Measurements from ENCODE around the gene C22orf39.

Gene C22orf39

DNA sequence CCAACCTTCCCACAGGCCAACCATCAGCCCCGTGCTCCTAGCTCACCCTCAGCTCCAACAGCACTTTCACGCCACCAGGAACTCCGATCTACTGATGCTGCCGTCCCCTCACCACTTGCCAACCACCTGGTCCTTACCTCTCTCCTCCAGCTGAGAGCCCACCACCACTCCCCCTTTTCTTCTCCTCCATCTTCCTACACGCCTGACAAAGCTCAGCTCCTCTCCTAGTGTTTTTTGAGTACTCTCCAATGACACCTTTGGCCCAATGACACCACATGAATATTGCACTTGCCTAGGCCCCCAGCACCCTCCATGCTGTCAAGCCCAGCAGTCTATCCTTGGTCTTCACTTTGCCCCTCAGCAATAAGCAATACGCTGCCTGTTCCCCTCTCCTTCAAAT, 46.6 kb downstream of the C22orf39 start:
- DNase-seq (ENCODE audit: low spot score) = no peak

DNA sequence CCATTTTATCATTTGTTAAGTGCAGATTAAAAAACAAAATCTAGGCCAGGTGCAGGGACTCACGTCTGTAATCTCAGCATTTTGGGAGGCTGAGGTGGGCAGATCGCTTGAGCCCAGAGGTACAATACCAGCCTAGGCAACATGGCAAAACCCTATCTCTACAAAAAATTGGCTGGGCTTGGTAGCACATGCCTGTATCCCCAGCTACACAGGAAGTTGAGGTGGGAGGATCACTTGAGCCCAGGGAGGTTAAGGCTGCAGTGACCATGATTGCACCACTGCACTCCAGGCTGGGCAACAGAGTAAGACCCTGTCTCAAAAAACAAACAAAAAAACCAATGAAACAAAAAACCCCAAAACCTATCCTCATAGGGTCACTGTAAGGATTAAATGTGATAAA, 48.9 kb downstream of the C22orf39 start:
- no peak for DNase-seq (ENCODE audit: low spot score)

DNA sequence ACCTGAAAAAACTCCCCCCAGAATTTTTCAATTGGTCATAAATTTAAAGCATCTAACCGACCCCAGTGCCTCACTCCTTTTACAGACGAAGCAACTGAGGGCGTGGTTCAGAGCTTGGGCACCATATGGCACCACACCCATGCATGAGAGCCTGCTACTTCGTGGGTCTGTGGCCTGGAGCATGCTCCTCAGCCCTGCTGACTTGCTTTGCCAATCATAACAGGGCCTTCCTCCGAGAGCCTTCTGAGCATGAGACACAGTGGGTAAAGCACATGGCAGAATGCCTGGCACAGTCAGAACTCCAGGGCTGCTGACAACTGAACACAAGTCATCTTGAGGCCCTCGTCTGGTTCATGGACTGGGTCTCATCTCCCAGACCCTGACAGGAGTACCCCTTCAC, 49.3 kb downstream of the C22orf39 start:
- no peak for DNase-seq (ENCODE audit: low spot score)

DNA sequence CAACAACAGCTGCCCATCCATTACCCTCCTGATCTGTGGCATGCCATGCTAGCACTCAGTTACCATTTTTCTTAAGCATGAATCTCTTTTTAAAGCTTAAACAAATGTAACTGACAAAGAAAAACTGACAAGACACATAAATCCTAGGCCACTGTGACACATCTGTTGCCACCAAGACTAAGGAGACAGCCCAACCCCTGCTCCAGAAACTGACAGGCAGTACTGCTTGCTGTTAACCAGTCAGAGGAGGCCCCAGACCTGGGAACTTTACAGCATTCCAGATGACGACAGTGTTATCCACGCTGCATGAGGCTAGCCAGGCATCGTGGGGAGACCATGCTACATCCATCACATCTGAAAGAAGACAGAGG, 49.8 kb downstream of the C22orf39 start:
- no peak for DNase-seq (ENCODE audit: low spot score)

DNA sequence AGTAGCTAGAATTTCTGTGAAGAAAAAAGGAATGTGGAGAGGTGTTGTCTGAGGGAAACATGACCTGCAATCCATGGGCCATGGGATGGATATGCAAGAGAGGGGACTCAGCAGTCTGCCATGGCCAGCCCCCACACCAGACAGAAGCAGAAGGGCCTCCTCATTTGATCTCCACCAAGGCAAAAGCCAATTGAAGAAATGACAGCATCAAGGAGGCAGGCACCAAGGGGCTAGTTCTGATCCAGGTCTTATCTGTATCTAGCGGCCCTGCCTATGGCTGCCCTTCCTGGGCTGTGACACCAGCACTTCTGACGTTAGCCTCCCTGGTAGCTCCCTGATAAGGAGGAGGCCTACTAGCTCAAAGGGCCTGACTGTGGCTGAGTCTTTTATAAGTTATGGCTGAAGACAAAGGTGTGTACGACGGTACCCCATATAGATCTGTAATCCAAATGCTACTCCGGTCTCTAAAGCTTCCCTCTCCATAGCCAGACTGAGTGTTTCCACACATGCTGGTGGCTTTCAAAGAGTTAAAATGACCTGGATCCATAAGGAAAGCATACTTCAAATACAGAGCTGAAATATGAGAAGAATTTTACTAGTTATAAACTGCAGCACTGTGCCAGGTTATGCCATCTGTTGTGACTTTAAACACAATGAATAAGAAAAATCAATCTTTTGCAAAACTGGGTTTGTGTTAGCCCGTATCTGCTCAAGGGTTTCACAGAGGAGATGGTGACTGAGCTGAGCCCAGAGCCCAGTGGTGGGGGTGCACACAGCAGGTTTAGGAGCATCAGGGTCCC, 50.4 kb downstream of the C22orf39 start:
- DNase-seq (ENCODE audit: low spot score) = no peak

DNA sequence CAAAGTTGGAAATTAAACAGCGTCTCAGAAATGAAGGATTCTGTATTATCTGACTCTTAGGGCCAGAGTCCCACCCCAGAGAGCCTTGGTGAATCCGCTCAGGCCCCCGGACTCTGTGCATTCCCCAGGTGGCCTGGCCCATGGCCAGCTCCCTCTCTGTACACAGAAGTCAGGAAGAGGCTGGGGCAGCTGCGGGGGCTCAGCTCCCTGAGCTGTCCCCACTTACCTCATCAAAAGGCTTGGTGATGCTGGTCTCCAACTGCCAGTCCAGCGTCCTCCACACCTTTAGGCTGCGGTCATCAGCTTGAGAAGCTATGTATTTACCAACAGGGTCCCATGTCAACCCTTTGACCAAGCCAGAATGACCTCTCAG, 51.0 kb downstream of the C22orf39 start:
- DNase-seq (ENCODE audit: low spot score) = no peak

DNA sequence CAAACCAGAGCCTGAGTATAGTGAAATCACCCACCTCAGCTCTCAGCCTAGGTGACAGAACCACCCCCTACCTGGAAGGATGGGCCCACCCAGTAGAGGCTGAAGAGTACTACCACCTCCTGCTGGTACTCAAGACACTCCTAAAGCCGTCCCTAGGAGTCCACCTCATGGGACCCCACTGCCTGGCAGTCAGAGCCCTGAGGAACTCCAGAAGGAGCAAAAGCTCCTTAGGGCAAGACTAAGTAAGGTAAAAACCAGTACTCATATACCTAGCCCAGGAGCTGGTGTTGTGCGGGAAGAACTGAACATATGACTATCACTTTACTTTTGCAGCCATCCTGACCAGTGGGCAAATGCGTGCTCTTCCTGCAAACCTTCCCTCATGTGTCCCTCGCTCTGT, 52.2 kb downstream of the C22orf39 start:
- DNase-seq (ENCODE audit: low spot score) = no peak

DNA sequence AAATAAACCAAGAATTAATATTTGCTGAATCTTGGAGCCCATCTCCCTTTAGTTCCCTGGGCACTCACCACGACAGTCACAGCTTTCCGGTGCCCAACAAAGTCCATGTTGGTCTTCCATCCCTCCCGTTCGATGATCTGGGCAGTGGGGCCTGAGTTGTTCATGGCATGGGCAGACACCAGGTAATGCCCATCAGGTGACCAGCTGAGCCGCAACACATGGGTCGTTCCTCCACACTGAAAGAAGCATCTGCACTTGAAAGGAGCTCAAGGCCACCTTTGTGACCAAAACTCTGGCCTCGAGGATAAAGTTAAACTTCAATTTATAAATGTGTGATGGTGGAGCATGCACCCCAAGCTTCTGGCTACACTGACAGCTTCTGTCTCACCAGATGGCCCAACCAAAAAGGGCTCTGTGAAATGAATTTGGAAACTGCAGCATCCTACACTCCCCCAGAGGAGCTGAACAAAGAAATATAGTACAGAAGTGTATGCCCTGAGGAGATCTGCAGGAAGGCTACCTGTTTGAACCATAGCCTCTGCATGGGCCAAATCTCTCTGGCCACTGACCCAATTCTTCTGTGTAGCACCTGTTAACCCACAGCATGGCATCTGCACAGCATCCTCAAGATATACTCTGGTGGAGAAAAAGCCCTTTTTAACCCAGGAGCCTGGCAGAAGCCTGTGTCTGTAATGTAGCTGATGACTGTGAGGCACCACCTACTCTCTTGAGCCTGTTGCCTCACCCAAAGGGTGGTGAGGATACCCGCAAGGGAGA, 53.0 kb downstream of the C22orf39 start:
- DNase-seq (ENCODE audit: low spot score) = no peak

DNA sequence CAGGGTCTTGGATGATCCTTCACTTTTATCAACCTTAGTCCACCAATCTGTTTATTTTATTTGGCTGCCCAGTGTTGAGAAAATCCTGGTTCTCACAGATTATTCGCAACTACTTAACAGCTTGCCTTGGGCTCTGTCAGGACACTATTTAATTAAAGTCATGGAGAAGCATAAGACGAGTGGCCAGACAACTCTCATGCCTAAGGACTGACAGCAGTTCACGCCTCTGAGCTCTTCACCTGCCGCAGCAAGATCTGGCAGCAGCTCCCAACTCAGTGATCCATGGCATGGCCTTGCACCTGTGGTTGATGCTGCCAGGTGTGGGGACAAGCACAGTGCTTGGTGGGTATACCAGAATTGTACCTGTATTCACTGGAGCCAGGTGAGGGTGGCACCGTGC, 53.8 kb downstream of the C22orf39 start:
- no peak for DNase-seq (ENCODE audit: low spot score)

Data from GM03348 (cell line).